T follicular helper cell (primary cell): ENCODE results near the gene TFIP11.

ENCODE experiments used
- DNase-seq: peaks from one replicate; pipeline ENCODE4 v3.0.0-alpha.2; 2020; ENCODE audit warnings: low read depth

Gene TFIP11

GRCh38 chr22:26447584-26448329, 64.5 kb downstream of the TFIP11 start:
- no peak for DNase-seq

GRCh38 chr22:26446808-26447515, 65.3 kb downstream of the TFIP11 start:
- DNase-seq: no peak

GRCh38 chr22:26445577-26446275, 66.5 kb downstream of the TFIP11 start:
- no peak for DNase-seq

GRCh38 chr22:26444777-26445176, 67.5 kb downstream of the TFIP11 start:
- no peak for DNase-seq

GRCh38 chr22:26443901-26444690, 68.2 kb downstream of the TFIP11 start:
- DNase-seq: no peak

GRCh38 chr22:26442086-26442756, 70.1 kb downstream of the TFIP11 start:
- no peak for DNase-seq
